ENCODE measurements around the gene GCH1. TPM values are rescaled to one million over a fixed set of nuclear protein-coding genes. Genes with fewer than 3 reads are reported as not detected.
"Not testable (repeated sequence)": the region's sequence is repeated elsewhere in the genome, so short reads cannot be mapped to it uniquely, and the experiment has no call there.

The GCH1 gene
- polyA plus RNA-seq, 3 donors = 7.5 to 10.5 (median 10.0) TPM

DNA sequence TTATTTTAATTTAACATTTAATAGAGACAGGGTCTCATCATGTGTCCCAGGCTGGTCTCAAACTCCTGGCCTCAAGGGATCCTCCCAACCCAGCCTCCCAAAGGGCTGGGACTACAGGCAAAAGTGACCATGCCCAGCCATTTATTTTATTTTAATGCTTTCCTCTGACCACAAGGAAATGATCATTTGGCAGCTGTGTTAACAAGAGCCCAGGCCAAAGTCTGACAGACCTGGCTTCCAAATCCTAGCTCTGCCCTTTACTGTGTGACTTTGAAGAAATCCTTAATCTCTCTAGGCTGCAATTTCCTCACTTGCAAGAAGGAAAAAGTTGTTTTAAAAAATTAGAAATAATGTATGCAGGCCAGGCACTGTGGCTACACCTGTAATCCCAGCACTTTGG, 16.7 kb upstream of the GCH1 start:
- no peak for DNase-seq (ENCODE audit: extremely low read depth in 1 of 11, low read depth in 9 of 11, low spot score in 4 of 11)

DNA sequence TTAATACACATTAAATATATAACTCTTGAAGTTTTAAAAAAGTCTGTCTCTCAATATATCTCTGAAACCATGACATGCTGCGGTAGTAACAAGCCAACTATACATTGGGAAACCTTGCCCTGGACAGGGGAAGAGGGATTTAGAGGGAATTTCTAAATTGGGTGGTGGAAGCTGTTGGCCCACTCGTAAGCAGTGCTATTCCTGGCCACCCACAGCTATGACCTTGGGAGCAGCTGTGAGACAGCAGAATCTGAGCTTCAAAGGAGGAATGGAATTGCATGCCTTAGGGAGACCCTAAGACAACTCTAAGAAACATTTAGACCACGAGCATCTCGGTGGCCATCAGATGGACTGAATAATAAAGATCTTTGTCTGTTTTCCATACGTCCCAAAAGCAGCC, 15.8 kb upstream of the GCH1 start:
- no peak for DNase-seq (ENCODE audit: extremely low read depth in 1 of 11, low read depth in 9 of 11, low spot score in 4 of 11)

DNA sequence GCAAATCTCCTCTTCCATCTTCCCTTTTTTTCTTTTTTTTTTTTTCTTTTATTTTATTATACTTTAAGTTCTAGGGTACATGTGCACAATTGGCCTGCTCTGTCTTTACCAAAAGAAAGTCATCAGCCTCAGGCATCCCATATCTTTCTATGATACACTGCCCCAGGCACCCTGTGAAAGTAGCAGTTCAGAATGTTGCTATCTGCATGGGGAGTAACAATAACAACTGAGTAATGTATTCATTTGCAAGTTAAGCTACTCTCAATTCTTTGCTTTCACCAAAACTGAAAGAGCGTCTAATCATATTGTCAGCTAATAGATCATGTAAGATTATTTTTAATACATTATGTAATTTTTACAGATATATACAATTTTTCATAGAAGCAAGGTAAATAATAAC, 13.5 kb upstream of the GCH1 start:
- no peak for DNase-seq (ENCODE audit: extremely low read depth in 1 of 11, low read depth in 9 of 11, low spot score in 4 of 11)

DNA sequence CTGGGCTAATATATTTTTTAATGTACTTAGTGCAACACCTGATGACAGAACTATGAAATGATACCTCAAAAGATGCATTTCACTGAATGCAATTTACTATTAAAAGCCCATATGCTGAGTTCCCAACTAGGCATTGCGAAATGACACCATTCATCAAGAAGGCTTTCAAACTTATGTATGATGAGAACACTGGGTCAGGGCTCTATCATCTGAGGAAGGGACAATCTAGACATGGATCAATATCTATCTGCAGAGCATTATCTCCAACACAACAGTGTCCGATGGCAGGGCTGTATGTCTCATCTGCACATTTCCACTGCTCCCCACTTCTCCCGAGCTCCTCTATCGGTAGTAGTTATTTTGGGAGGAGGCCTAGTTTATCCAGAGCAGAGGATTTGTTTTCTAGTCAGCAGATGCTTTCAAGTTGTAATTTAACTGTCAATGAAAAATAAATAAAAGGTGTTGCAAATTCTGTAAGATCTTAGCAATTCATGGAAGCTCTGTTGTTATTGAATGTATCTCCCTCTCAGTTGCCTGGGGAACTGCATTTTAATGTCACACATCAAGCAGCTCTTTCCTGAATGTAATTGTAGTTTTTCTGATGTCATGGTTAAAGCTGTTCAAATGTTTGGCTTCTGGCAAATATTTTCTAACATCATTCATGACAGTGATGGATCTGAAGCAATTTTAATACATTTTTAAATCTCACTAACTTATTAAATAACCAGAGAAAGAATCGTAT, 7.4 kb upstream of the GCH1 start:
- no peak for DNase-seq (ENCODE audit: extremely low read depth in 1 of 11, low read depth in 9 of 11, low spot score in 4 of 11)

DNA sequence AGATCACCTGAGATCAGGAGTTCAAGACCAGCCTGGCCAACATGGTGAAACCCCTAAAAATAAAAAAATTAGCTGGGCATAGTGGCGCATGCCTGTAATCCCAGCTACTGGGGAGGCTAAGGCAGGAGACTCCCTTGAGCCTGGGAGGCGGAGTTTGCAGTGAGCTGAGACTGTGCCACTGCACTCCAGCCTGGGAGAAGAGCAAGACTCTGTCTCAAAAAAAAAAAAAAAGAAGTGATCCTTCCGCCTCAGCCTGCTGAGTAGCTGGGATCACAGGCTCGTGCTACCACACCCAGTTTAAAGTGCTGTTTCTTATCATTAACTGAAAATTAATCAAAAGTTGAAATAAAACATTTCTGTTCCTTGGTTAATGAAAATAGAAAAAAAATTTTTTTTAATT, 6.3 kb upstream of the GCH1 start:
- not testable (repeated sequence) for DNase-seq (ENCODE audit: extremely low read depth in 1 of 11, low read depth in 9 of 11, low spot score in 4 of 11)

DNA sequence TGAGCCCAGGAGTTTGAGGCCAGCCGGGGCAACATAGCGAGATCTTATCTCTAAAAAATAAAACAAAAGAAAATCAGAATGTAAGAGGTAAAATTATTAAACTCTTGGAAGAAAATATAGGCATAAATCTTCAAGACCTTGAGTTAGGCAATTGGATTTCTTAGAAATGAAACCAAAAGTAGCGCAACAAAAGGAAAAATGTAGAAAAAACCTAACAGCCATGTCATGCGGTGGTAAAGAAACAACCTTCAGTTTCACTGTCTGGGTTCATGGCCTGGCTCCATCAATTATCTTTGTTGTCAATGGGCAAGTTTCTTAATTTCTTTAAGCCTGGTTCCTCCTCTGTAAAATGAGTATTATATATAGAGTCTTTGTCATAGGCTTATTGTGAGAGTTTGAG, 5.6 kb upstream of the GCH1 start:
- DNase-seq (ENCODE audit: extremely low read depth in 1 of 11, low read depth in 9 of 11, low spot score in 4 of 11) = no peak

DNA sequence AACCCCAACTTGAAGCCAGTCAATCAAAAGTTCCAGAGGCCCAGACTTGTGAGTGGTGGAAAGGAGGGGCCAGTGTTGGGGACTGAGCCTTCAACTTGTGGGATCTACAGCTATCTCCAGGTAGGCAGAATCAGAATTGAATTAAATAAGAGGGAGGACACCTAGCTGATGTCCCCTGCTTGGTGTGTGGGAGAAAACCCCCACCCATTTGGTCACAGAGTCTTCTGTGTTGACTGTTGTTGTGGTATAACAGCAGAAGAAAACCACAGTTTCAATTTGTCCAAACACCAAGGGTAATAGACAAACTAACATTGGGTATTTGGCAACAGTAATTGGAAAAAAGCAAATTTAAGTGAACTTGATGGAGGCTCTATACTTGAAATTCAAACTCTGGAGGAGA, 3.4 kb upstream of the GCH1 start:
- no peak for DNase-seq (ENCODE audit: extremely low read depth in 1 of 11, low read depth in 9 of 11, low spot score in 4 of 11)

DNA sequence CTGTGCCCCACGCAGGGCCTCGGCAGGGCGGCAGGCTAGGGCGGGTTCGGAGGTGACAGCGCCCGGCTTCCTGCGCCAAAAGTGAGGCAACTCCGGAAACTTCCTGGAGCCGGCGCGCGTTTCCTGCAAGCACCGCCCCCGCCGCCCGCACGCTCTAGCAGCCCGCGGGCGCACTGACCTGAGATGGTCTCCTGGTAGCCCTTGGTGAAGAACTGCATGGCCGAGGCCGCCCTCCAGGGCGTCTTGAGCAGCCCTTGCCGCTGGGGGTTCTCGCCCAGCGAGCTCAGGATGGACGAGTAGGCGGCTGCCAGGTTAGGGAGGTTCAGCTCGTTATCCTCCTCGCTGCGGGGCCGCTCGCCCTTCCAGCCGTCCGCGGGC, 494 bp downstream of the GCH1 start:
- peak in 3 of 11 donors; percentile 39 to 46 (median 40) for DNase-seq (ENCODE audit: extremely low read depth in 1 of 11, low read depth in 9 of 11, low spot score in 4 of 11)

DNA sequence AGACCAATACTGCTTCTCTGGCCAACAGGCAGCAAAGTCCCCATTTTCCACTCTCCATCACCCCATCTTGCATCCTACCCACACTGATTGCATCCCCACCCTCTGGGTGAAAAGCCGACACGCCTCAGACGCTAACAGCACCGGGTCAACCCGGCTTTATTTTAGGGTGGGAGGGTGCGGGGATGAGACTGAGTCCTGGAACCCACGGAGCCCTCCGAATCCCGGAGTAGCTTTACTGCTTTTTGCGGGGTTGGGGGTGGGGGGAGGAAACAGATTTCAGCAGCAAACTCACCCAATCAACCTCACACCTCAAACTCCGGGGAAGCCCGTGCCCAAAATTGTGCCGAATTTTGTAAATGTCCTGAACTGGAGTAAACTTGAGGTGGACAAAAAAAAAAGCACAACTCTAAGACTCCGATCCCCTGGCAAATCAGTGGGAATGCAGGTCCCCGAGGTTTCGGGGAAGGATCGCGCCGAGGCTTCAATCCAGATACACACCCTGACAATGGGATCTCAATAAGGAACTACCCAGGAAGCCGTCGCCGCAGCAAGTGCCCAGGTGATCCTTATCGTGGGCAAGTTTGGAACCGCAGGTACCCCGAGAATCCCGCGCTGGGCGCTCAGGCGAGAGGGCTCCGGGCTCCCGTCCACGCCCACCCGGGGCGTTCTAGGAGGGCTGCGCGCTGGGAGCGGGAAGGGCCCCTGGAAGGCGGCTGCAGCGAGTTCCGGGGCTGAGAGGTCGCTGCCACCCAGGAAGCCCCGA, 1.1 kb downstream of the GCH1 start:
- DNase-seq (ENCODE audit: extremely low read depth in 1 of 11, low read depth in 9 of 11, low spot score in 4 of 11) = no peak

DNA sequence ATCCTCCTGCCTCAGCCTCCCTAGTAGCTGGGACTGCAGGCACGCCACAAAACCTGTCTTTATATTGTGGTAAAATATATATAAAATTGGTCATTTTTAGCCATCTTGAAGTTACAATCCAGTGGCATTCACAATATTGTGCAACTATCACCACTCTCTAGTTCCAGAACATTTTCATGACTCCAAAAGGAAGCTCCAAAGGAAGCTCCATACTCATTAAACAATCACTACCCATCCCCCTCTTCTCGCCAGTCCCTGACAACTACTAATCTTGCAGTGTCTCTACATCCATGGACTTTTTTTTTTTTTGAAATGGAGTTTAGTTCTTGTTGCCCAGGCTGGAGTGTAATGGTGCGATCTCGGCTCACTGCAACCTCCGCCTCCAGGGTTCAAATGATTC, 3.1 kb downstream of the GCH1 start:
- no peak for DNase-seq (ENCODE audit: extremely low read depth in 1 of 11, low read depth in 9 of 11, low spot score in 4 of 11)

DNA sequence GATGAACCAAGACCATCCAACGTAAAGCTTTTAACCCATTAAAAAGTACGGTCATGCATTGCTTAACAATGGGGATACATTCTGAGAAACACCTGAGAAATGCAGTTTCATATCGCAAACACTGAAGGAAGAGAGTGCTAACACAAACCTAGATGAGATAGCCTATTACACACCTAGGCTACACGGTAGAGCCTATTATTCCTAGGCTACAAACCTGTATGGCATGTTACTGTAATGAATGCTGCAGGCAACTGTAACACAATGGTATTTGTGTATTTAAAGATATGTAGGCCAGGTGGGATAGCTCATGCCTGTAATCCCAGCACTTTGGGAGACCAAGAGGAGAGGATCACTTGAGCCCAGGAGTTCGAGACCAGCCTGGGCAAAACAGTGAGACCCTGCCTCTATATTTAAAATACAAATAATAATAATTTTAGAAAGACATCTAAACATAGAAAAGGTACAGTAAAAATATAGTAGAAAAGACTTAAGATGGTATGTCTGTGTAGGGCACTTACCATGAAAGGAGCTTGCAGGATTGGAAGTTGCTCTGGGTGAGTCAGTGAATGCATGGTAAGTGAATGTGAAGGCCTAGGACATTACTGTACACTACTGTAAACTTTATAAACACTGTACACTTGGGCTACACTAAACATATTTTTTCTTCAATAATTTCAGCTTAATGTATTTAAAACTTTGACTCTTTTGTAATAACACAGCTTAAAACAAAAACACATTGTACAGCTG, 4.6 kb downstream of the GCH1 start:
- not testable (repeated sequence) for DNase-seq (ENCODE audit: extremely low read depth in 1 of 11, low read depth in 9 of 11, low spot score in 4 of 11)

DNA sequence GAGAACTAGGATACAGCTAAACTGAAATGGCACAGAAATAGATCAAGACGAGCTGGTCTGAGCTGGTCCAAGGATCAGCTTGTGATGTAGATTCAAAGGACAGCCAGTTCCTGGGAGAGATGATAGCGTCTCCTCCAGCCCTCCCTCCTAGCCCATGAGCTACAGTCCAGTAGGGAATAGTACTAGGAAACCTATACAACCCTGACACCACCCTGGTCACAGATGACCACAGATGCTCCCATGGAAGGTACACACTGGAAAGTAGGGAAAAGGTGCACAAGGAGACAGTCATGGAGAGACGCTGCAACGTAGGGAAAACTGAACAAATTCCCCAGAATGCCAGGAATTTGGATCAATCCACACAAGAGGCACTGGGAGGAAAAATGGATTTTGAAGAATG, 6.9 kb downstream of the GCH1 start:
- DNase-seq (ENCODE audit: extremely low read depth in 1 of 11, low read depth in 9 of 11, low spot score in 4 of 11) = no peak

DNA sequence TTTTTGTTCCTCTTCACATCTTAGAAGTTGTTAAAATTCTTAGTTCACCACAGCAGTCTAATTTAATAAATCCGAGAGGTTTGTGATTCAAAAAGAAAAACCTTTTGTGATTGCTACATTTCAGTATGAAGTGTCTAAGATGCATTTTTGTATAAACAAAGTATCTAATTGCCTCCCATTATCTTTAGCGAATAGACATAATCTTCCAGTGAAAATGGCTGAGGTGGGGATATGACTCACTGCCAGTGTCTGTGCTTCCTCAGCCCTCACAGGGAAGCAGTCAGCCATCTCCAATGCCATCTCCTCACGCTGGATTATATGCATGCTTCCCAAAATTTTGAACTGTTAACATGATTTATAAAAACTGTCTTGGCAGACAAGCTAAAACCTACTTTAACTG, 7.6 kb downstream of the GCH1 start:
- DNase-seq (ENCODE audit: extremely low read depth in 1 of 11, low read depth in 9 of 11, low spot score in 4 of 11) = no peak

DNA sequence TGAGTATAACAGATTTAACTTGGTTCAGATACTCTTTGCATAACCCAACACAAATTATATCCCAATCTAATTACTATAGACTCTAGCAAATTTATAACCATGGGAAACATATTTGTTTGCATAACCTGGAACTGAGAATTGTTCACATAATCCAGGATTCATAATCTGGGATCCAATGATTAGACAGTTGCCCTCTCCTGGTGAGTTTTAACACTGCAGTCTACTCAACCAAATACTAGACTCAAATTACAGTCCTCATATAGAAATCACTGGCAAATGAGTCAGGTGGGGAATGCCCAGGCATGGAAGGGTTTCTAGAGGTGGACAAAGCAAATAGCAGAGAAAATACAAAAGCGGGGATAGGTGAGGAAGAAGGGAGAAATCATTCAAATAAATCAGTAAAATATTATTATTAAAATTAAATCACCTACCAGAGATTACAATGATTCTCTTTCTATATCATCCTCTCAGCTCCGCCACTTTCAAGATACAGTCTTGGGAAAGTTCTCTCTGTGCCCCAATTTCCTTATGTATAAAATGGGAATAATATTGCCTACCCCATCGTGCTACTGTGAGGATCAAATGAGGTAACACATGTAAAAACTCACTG, 9.4 kb downstream of the GCH1 start:
- no peak for DNase-seq (ENCODE audit: extremely low read depth in 1 of 11, low read depth in 9 of 11, low spot score in 4 of 11)

DNA sequence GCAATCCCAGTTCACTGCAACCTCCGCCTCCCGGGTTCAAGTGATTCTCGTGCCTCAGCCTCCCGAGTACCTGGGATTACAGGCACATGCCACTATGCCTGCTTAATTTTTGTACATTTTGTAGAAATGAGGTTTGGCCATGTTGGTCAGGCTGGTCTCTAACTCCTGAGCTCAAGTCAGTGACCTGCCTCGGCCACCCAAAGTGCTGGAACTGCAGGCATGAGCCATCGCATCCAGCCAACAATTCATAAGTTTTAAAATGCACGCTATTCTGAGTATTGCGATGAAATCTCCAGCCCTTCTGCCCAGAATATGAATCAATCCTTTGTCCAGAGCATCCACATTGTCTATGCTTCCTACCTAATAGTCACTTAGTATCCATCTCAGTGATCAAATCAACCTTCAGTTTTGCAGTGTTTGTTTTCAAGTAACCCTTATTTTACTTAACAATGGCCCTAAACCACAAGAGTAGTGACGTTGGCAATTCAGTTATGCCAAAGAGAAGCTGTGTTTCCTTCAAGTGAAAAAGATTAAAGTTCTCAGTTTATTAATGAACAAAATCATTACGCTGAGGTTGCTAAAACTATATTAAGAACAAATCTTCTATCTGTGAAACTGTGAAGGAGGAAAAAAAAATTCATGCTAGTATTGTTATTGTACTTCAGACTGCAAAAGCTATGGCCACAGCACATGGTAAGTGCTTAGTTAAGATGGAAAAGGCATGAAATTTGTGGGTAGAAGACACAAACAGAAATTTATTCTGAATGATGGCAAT, 11.0 kb downstream of the GCH1 start:
- no peak for DNase-seq (ENCODE audit: extremely low read depth in 1 of 11, low read depth in 9 of 11, low spot score in 4 of 11)

DNA sequence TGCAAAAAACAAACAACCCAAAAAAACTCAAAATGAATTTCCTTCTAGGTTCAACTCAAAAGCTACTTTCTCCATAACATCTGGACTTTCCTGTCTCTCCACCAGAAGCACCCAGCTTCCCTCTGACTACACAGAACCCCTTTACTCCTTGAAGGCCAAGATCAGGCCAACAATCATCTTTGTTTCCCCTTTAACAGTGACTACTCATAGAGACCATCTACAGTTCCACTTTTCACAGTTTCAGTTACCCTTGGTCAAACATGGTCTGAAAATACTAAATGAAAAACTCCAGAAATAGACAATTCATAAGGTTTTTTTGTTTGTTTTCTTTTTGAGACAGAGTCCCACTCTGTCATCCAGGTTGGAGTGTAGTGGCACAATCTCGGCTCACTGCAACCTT, 11.8 kb downstream of the GCH1 start:
- no peak for DNase-seq (ENCODE audit: extremely low read depth in 1 of 11, low read depth in 9 of 11, low spot score in 4 of 11)

DNA sequence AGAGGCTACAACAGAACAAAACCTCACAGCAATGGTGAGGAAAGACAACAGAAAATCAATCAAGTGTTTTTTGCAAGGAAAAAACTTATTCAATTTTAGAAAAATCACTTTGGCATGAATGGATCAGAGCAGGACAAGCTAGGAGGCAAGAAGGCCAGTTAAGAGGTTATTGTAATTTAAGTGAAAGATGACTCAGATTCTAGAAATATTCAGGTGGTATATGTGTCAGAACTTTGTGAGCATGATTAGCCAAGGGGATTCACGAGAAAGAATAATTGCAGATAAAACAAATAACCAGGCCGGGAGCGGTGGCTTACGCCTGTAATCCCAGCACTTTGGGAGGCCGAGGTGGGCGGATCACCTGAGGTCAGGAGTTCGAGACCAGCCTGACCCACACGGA, 12.7 kb downstream of the GCH1 start:
- no peak for DNase-seq (ENCODE audit: extremely low read depth in 1 of 11, low read depth in 9 of 11, low spot score in 4 of 11)

DNA sequence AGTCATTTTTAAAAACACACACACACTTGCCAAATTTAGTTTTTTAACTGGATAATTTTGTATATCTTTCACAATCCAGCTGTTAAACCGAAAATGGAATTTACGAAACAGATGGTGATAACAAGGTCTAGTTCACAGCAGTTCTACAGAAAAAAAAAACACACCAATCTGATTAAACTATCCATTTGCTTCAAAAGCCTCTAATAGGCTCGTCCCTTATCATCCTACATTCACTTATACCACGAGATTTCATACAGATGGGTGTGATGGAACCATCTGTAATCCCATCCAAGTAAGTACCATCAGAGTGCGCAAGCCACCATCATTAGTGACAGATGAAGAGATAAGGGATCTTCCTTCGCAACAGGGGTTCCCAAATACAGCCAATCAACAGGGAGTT, 20.1 kb downstream of the GCH1 start:
- DNase-seq (ENCODE audit: extremely low read depth in 1 of 11, low read depth in 9 of 11, low spot score in 4 of 11) = no peak

DNA sequence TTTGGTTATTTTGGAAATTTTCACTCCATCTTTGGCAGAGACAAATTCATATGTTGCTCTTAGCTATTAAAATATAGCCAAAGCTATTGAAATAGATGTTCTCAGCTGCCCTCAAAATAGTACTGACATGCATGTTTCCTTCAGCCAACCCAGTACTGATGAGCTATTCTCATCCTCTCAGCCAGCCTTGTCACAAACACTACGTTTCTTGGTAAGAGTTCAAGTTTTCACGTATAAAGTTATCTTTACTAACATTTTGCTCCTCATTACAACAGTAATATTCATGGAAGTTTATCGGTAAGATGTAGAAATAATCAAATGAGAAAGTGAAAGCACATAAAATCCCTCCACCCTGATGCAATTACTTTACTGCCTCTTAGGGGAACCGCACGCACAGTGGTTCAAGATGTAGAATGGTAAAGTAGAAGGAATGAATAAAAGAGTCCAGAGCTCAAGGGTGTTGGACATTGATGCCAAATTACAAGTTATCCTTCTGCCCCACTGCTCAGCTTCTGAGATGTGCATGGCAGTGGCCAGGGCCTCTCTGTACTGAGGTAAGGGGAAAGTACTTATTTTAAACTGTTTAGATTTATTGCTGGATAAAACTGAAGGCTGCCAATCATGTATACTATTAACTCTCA, 20.7 kb downstream of the GCH1 start:
- no peak for DNase-seq (ENCODE audit: extremely low read depth in 1 of 11, low read depth in 9 of 11, low spot score in 4 of 11)

Measured in renal cortex interstitium (tissue), 11 donors.